GM18861 (cell line): ENCODE results near the gene ANKRA2.

Experiments used
- ATAC-seq: cut with Tn5 transposase; IDR thresholded peaks from one replicate; pipeline ENCODE4 v1.9.1; 2021; ENCODE audit not compliant: unreplicated experiment

Gene ANKRA2

GRCh38 chr5:73506459-73506955, 58.9 kb downstream of the ANKRA2 start:
- no peak for ATAC-seq
